Ishikawa (cell line): ENCODE measurements around the gene GRIK4.

Experiments used
- CEBPB ChIP-seq: IDR thresholded peaks from 2 replicates; pipeline ENCODE4 v1.6.1; 2012
- CREB1 ChIP-seq: IDR thresholded peaks from 2 replicates; pipeline ENCODE4 v1.6.1; 2012; ENCODE audit warnings: low read depth
- EP300 ChIP-seq: IDR thresholded peaks from 2 replicates; pipeline ENCODE4 v1.6.1; 2012; ENCODE audit warnings: borderline replicate concordance
- RAD21 ChIP-seq: IDR thresholded peaks from 2 replicates; pipeline ENCODE4 v1.6.1; 2012; ENCODE audit warnings: low read depth
- TAF1 ChIP-seq: IDR thresholded peaks from 2 replicates; pipeline ENCODE4 v1.6.1; 2012; ENCODE audit warnings: low read depth, mild to moderate bottlenecking
- TCF12 ChIP-seq: IDR thresholded peaks from 2 replicates; pipeline ENCODE4 v1.6.1; 2012; ENCODE audit warnings: low read depth
- YY1 ChIP-seq: IDR thresholded peaks from 2 replicates; pipeline ENCODE4 v1.6.1; 2012; ENCODE audit warnings: low read depth
- TF ChIP-seq, protein P1 (sequence below): IDR thresholded peaks from 2 replicates; pipeline ENCODE4 v1.6.1; 2012; ENCODE audit warnings: low read depth, mild to moderate bottlenecking
- TF ChIP-seq, protein P2 (sequence below): IDR thresholded peaks from 2 replicates; pipeline ENCODE4 v1.6.1; 2012
- TF ChIP-seq, protein P3 (sequence below): IDR thresholded peaks from 2 replicates; pipeline ENCODE4 v1.6.1; 2012

- TF ChIP-seq YY1 (no peak), CEBPB (no peak), EP300 (no peak), TAF1 (no peak), RAD21 (no peak), TCF12 (no peak), CREB1 (no peak)
- TF ChIP-seq, protein P1, sequence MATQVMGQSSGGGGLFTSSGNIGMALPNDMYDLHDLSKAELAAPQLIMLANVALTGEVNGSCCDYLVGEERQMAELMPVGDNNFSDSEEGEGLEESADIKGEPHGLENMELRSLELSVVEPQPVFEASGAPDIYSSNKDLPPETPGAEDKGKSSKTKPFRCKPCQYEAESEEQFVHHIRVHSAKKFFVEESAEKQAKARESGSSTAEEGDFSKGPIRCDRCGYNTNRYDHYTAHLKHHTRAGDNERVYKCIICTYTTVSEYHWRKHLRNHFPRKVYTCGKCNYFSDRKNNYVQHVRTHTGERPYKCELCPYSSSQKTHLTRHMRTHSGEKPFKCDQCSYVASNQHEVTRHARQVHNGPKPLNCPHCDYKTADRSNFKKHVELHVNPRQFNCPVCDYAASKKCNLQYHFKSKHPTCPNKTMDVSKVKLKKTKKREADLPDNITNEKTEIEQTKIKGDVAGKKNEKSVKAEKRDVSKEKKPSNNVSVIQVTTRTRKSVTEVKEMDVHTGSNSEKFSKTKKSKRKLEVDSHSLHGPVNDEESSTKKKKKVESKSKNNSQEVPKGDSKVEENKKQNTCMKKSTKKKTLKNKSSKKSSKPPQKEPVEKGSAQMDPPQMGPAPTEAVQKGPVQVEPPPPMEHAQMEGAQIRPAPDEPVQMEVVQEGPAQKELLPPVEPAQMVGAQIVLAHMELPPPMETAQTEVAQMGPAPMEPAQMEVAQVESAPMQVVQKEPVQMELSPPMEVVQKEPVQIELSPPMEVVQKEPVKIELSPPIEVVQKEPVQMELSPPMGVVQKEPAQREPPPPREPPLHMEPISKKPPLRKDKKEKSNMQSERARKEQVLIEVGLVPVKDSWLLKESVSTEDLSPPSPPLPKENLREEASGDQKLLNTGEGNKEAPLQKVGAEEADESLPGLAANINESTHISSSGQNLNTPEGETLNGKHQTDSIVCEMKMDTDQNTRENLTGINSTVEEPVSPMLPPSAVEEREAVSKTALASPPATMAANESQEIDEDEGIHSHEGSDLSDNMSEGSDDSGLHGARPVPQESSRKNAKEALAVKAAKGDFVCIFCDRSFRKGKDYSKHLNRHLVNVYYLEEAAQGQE, result no peak
- TF ChIP-seq, protein P2, sequence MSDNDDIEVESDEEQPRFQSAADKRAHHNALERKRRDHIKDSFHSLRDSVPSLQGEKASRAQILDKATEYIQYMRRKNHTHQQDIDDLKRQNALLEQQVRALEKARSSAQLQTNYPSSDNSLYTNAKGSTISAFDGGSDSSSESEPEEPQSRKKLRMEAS, result no peak
- TF ChIP-seq, protein P3, sequence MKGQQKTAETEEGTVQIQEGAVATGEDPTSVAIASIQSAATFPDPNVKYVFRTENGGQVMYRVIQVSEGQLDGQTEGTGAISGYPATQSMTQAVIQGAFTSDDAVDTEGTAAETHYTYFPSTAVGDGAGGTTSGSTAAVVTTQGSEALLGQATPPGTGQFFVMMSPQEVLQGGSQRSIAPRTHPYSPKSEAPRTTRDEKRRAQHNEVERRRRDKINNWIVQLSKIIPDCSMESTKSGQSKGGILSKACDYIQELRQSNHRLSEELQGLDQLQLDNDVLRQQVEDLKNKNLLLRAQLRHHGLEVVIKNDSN, result no peak
Observed at GRCh38 chr11:120688163-120688562, 176.6 kb downstream of the GRIK4 start.
